H1 (cell line): Measurements from ENCODE around the gene TBC1D13. TPM values are rescaled to one million over a fixed set of nuclear protein-coding genes. Genes with fewer than 3 reads are reported as not detected.

ENCODE experiments used
- CTCF ChIA-PET: fragments of 300-600 bp; sonication (Branson Sonifier 250); formaldehyde crosslinking; loops from one replicate; lab custom pipeline; 2021; ENCODE audit not compliant: partially characterized antibody; lab: Charles Lee
- POLR2A ChIA-PET: fragments of 300-600 bp; sonication (Branson Sonifier 250); formaldehyde crosslinking; loops from one replicate; lab custom pipeline; 2021; ENCODE audit warnings: inconsistent platforms; ENCODE audit not compliant: partially characterized antibody; lab: Charles Lee
- DNase-seq, 2 experiments: peaks; one replicate each; pipeline versions ENCODE4 v3.0.0 to v3.0.0-alpha.2; 2010 to 2022; ENCODE audit warnings: low spot score in 2 of 2, low read depth in 1 of 2, mixed read lengths in 1 of 2
- FAIRE-seq: peaks from 2 replicates; lab custom pipeline; 2011; peaks lifted over from hg19 to GRCh38; lab: Jason Lieb, UNC
- H2AFZ ChIP-seq: 2 replicates; pipeline ENCODE4 v1.8.1; 2012; ENCODE audit warnings: low read length, inconsistent platforms
- H2AK5ac ChIP-seq: 2 replicates; pipeline ENCODE4 v1.6.1; 2013; ENCODE audit warnings: low read depth, low read length
- H2BK120ac ChIP-seq: replicated peaks from 2 replicates; pipeline ENCODE3; 2013; ENCODE audit warnings: low read depth, low read length, inconsistent platforms
- H2BK12ac ChIP-seq: 2 replicates; pipeline ENCODE4 v1.6.1; 2013; ENCODE audit warnings: low read depth, low read length
- H2BK15ac ChIP-seq: 2 replicates; pipeline ENCODE4 v1.6.1; 2013; ENCODE audit warnings: low read length
- H2BK20ac ChIP-seq: 2 replicates; pipeline ENCODE4 v1.6.1; 2013; ENCODE audit warnings: low read length
- H2BK5ac ChIP-seq: 2 replicates; pipeline ENCODE4 v1.6.1; 2013; ENCODE audit warnings: low read depth, low read length
- H3K14ac ChIP-seq: 2 replicates; pipeline ENCODE4 v1.6.1; 2013; ENCODE audit warnings: inconsistent platforms; ENCODE audit not compliant: insufficient read length
- H3K18ac ChIP-seq: 2 replicates; pipeline ENCODE4 v1.6.1; 2013; ENCODE audit warnings: low read length; ENCODE audit errors: extremely low read depth
- H3K23ac ChIP-seq: 2 replicates; pipeline ENCODE4 v1.6.1; 2013; ENCODE audit warnings: inconsistent platforms; ENCODE audit not compliant: insufficient read length
- H3K23me2 ChIP-seq: 2 replicates; pipeline ENCODE4 v1.6.1; 2013; ENCODE audit warnings: low read depth, low read length
- H3K27ac ChIP-seq: 2 replicates; pipeline ENCODE4 v1.6.1; 2011; ENCODE audit warnings: low read depth, low read length, inconsistent platforms
- H3K27me3 ChIP-seq, 4 experiments: replicated peaks in 1 of 4; 1 replicate in 1 of 4; 2 replicates in 3 of 4; pipeline versions ENCODE4 v1.6.1 to v1.8.1; 2011 to 2013; ENCODE audit warnings: low read length in 3 of 4, mild to moderate bottlenecking in 3 of 4, inconsistent platforms in 2 of 4, mixed read lengths in 2 of 4, moderate library complexity in 1 of 4; ENCODE audit not compliant: control insufficient read depth in 3 of 4, insufficient read depth in 3 of 4; ENCODE audit errors: extremely low read depth in 1 of 4
- H3K36me3 ChIP-seq, 4 experiments: 2 replicates each; pipeline versions ENCODE4 v1.6.1 to v1.8.1; 2011 to 2013; ENCODE audit warnings: mild to moderate bottlenecking in 4 of 4, low read length in 3 of 4, moderate library complexity in 2 of 4, control low read depth in 1 of 4, inconsistent platforms in 1 of 4; ENCODE audit not compliant: insufficient read depth in 4 of 4, control insufficient read depth in 2 of 4
- H3K4ac ChIP-seq: replicated peaks from 2 replicates; pipeline ENCODE3; 2013; ENCODE audit warnings: low read length, low read depth, mixed read lengths, inconsistent platforms; ENCODE audit not compliant: insufficient read length
- H3K4me1 ChIP-seq, 4 experiments: replicated peaks in 1 of 4; 1 replicate in 1 of 4; 2 replicates in 3 of 4; pipeline versions ENCODE4 v1.6.1 to v1.8.1; 2011 to 2013; ENCODE audit warnings: low read length in 3 of 4, inconsistent platforms in 2 of 4, mixed read lengths in 1 of 4; ENCODE audit not compliant: insufficient read depth in 4 of 4, control insufficient read depth in 3 of 4
- H3K4me2 ChIP-seq, 2 experiments: 2 replicates each; pipeline versions ENCODE4 v1.6.1 to v1.8.1; 2011 to 2013; ENCODE audit warnings: low read depth in 2 of 2, low read length in 2 of 2, control low read depth in 1 of 2, inconsistent platforms in 1 of 2, mild to moderate bottlenecking in 1 of 2; ENCODE audit not compliant: insufficient read depth in 1 of 2
- H3K4me3 ChIP-seq, 4 experiments: fragments of 200-600, 300-600 bp in 1 of 4; sonication (generic), shearing (Covaris generic), sonication (Bioruptor Twin) in 1 of 4; 2 replicates each; pipeline versions ENCODE4 v1.5.1 to v1.8.1; 2011 to 2016; ENCODE audit warnings: low read length in 4 of 4, low read depth in 3 of 4, control low read depth in 2 of 4, inconsistent platforms in 2 of 4, mild to moderate bottlenecking in 2 of 4, mixed read lengths in 1 of 4, moderate library complexity in 1 of 4; ENCODE audit not compliant: insufficient read depth in 2 of 4; ENCODE audit errors: extremely low read depth in 1 of 4
- H3K56ac ChIP-seq: replicated peaks from 2 replicates; pipeline ENCODE3; 2013; ENCODE audit warnings: low read depth, mild to moderate bottlenecking, mixed read lengths, low read length, inconsistent platforms; ENCODE audit not compliant: insufficient read length
- H3K79me1 ChIP-seq: 2 replicates; pipeline ENCODE4 v1.6.1; 2013; ENCODE audit warnings: low read depth, low read length, control low read depth
- H3K79me2 ChIP-seq, 2 experiments: 2 replicates each; pipeline versions ENCODE4 v1.6.1 to v1.8.1; 2012 to 2013; ENCODE audit warnings: low read length in 2 of 2, mild to moderate bottlenecking in 2 of 2, inconsistent platforms in 1 of 2; ENCODE audit not compliant: insufficient read depth in 2 of 2, control insufficient read depth in 1 of 2
- H3K9ac ChIP-seq, 4 experiments: replicated peaks in 1 of 4; 1 replicate in 1 of 4; 2 replicates in 3 of 4; pipeline versions ENCODE4 v1.6.1 to v1.8.1; 2011 to 2013; ENCODE audit warnings: low read depth in 3 of 4, low read length in 3 of 4, control low read depth in 2 of 4, mild to moderate bottlenecking in 2 of 4, moderate library complexity in 2 of 4, inconsistent platforms in 1 of 4; ENCODE audit errors: extremely low read depth in 1 of 4
- H3K9me3 ChIP-seq, 2 experiments: 2 replicates each; pipeline versions ENCODE4 v1.6.1 to v1.8.1; 2012 to 2013; ENCODE audit warnings: mild to moderate bottlenecking in 2 of 2, moderate library complexity in 2 of 2, control low read depth in 1 of 2, inconsistent platforms in 1 of 2, low read depth in 1 of 2, low read length in 1 of 2, mixed read lengths in 1 of 2; ENCODE audit not compliant: insufficient read depth in 2 of 2
- H4K20me1 ChIP-seq, 2 experiments: replicated peaks in 1 of 2; 2 replicates each; pipeline versions ENCODE3 to v1.8.1; 2011 to 2013; ENCODE audit warnings: inconsistent platforms in 2 of 2, low read length in 2 of 2, mild to moderate bottlenecking in 1 of 2; ENCODE audit not compliant: insufficient read depth in 2 of 2, control insufficient read depth in 1 of 2
- H4K5ac ChIP-seq: 2 replicates; pipeline ENCODE4 v1.6.1; 2013; ENCODE audit warnings: low read length, low read depth, mixed read lengths, inconsistent platforms; ENCODE audit not compliant: insufficient read length
- H4K8ac ChIP-seq: 2 replicates; pipeline ENCODE4 v1.8.0; 2013; ENCODE audit warnings: mild to moderate bottlenecking, moderate library complexity, low read length, inconsistent platforms; ENCODE audit not compliant: insufficient read depth; ENCODE audit errors: extremely low read depth
- H4K91ac ChIP-seq: replicated peaks from 2 replicates; pipeline ENCODE3; 2013; ENCODE audit warnings: low read length, mixed read lengths, inconsistent platforms; ENCODE audit not compliant: insufficient read length
- RXRA ChIP-seq: IDR thresholded peaks from 2 replicates; pipeline ENCODE4 v1.6.1; 2011; ENCODE audit warnings: low read depth, mild to moderate bottlenecking, low read length, moderate library complexity; ENCODE audit not compliant: insufficient read depth
- WGBS, 2 experiments: shearing (Covaris generic) in 1 of 2; methylation state at CpG; one replicate each; pipeline versions ENCODE4 v1.1.6 to v1.1.7; 2013 to 2015; ENCODE audit warnings: low lambda C conversion rate in 2 of 2, mixed read lengths in 2 of 2, inconsistent platforms in 1 of 2, low coverage in 1 of 2, missing lambda C conversion rate in 1 of 2; ENCODE audit not compliant: insufficient replicate concordance in 2 of 2, insufficient coverage in 1 of 2, insufficient read length in 1 of 2; ENCODE audit errors: extremely low coverage in 1 of 2, missing lambda C conversion rate in 1 of 2; 5-methylcytosine and 5-hydroxymethylcytosine counted together
- polyA plus RNA-seq, 7 experiments: library from polyadenylated mRNA; depleted of rRNA in 3 of 7; stranded (reverse) in 5 of 7; unstranded in 2 of 7; fragments of >200 nt in 5 of 7; fragments of 200-250 nt in 2 of 7; gene quantifications; 1 replicate in 5 of 7; 2 replicates in 1 of 7; 4 replicates in 1 of 7; pipeline versions ENCODE4 v1.2.1 to v1.2.3, GENCODE V29; 2011 to 2013; ENCODE audit warnings: missing spikeins in 2 of 7, mixed read lengths in 2 of 7
- total RNA-seq: library from RNA; stranded (reverse); fragmentation: NEBNext Ultra II Directional; extraction: Animal tissue kit (Norgen Biotek cat#: 25700); gene quantifications from 2 replicates; pipeline ENCODE4 v1.2.1, GENCODE V29; 2021

The TBC1D13 gene
- total and polyA plus RNA-seq, 2 of the 8 experiments (the other 6 are each of a cell fraction or from before 2014, with no cell fraction given), result 21.3 to 24.7 TPM

GRCh38 chr9:128828719-128829452, 41.8 kb downstream of the TBC1D13 start:
- Histone ChIP-seq H2BK12ac (peak overlapping the region; percentile 9; the same call in 1 of the 2 replicates), H2BK20ac (no peak overlapping the region), H3K27me3 (no peaks in the 10 kb centered on the region), H3K79me1 (no peaks in the 10 kb centered on the region; the same call in 1 of the 2 replicates), H3K27ac (peak overlapping the region; percentile 70), H3K23me2 (peaks cover 5% of the 10 kb centered on the region; the same call in 1 of the 2 replicates), H2BK120ac (no peak overlapping the region), H3K9me3 (no peaks in the 10 kb centered on the region), H3K4ac (peak overlapping the region; percentile 83), H4K20me1 (peaks cover 0 to 3% of the 10 kb centered on the region in 2 experiments), H3K4me2 (peak overlapping the region; percentile 88 to 97), H2BK5ac (peak overlapping the region; percentile 71; the same call in 1 of the 2 replicates), H3K36me3 (peaks cover 22 to 44% (median 35%) of the 10 kb centered on the region in 4 experiments; a peak in 7 of 8 replicates), H3K14ac (no peak overlapping the region), H3K9ac (peak overlapping the region; percentile 78 to 86 (median 84)), H3K56ac (peak overlapping the region; percentile 77), H3K23ac (no peak overlapping the region), H3K4me1 (peaks cover 0 to 3% (median 0%) of the 10 kb centered on the region in 4 experiments; a peak in 1 of 7 replicates), H2BK15ac (no peak overlapping the region), H4K5ac (peak overlapping the region; percentile 86), H3K18ac (peak overlapping the region; percentile 60), H3K4me3 (peak overlapping the region; percentile 85 to 95 (median 92)), H4K91ac (peak overlapping the region; percentile 74), H4K8ac (peak overlapping the region; percentile 95), H3K79me2 (peaks cover 0 to 9% of the 10 kb centered on the region in 2 experiments; a peak in 1 of 4 replicates), H2AK5ac (0 out of 2 replicates have a peak overlapping the region, but pooled peaks have one; percentile 39), H2AFZ (0 out of 2 replicates have a peak overlapping the region, but pooled peaks have one; percentile 3)
- ChIA-PET CTCF (interaction anchor here (1.0 to 1.5 kb wide), 3 partner anchors 9 to 117 kb away, joined by 3 read pairs; partner anchors contain the start of gene ENDOG), POLR2A (interaction anchor here (0.7 to 4.4 kb wide), 12 partner anchors 9 to 192 kb away, joined by 3 to 62 read pairs (median 4); partner anchors contain the start of genes ENDOG, KYAT1 and LRRC8A)
- WGBS, 2 experiments, result 41% methylated on average over 18 of the region's 18 CpGs; no CpG with 5 or more reads in 1 of the 2 experiments
- DNase-seq, result no peak
- no peak for FAIRE-seq
- no peak for TF ChIP-seq RXRA
